ENCODE measurements around the gene MRRF. TPM values are rescaled to one million over a fixed set of nuclear protein-coding genes. Genes with fewer than 3 reads are reported as not detected.

MRRF gene
- total RNA-seq, 4 donors from 2014 or later, result 23.5 to 44.7 (median 38.9) TPM

DNA sequence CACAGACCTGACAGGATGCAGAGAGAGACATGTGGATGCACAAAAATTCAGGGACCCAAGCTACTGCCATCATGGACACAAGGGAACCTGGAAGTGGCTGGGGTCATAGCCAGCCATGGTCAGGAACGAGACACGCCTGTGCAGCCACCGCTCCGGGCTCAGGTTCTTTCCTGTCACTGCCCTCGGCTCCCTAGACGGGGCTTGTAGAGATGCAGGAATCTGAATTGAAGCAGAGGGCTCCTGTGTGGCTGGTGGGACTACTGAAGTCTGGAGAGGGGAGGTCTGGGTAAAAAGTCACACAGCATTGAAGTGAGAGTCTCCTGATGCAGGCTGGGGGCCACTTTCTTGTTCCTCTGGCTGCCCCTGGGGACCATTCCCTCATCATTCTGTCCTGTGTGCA is 73.9 kb downstream of the MRRF start:
- intact Hi-C loops (cut with DNase I; ENCODE audit: low total_unique reads), result no loop called here
- H3K4me3 ChIP-seq, result no peak overlapping the region
- H3K36me3 ChIP-seq, result no peaks in the 10 kb centered on the region
- DNase-seq, result no peak
- no peaks in the 10 kb centered on the region for H3K4me1 ChIP-seq
- no peak overlapping the region for H3K27ac ChIP-seq
- no peaks in the 10 kb centered on the region for H3K9me3 ChIP-seq
- no peaks in the 10 kb centered on the region for H3K27me3 ChIP-seq
- TF ChIP-seq POLR2A (IDR thresholded peaks at IDR 0.05), result no peak

DNA sequence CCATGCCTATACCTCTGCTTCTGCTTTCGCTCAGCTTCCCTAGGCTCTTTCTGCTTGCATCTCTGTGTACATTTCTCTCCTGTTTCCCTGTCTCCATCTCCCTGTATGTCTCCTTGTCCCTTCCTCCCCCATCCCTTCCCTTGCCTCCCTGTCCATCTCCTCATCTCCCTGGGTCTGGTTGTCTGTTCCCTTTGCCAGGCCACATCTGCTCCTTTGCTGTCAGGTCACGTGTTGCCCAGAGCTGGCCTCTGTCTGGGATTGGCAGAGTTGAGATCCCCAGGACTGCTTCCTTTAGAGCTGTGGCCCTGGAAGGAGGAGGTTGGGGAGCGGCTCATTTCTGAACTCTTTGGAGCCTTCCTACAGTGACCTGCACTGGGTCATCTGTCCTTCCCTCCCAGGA is 74.3 kb downstream of the MRRF start:
- no peaks in the 10 kb centered on the region for H3K36me3 ChIP-seq
- no peak overlapping the region for H3K4me3 ChIP-seq
- TF ChIP-seq, protein P1, sequence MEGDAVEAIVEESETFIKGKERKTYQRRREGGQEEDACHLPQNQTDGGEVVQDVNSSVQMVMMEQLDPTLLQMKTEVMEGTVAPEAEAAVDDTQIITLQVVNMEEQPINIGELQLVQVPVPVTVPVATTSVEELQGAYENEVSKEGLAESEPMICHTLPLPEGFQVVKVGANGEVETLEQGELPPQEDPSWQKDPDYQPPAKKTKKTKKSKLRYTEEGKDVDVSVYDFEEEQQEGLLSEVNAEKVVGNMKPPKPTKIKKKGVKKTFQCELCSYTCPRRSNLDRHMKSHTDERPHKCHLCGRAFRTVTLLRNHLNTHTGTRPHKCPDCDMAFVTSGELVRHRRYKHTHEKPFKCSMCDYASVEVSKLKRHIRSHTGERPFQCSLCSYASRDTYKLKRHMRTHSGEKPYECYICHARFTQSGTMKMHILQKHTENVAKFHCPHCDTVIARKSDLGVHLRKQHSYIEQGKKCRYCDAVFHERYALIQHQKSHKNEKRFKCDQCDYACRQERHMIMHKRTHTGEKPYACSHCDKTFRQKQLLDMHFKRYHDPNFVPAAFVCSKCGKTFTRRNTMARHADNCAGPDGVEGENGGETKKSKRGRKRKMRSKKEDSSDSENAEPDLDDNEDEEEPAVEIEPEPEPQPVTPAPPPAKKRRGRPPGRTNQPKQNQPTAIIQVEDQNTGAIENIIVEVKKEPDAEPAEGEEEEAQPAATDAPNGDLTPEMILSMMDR (IDR thresholded peaks at IDR 0.05), result no peak
- TF ChIP-seq POLR2A (IDR thresholded peaks at IDR 0.05), result no peak
- intact Hi-C loops (cut with DNase I; ENCODE audit: low total_unique reads), result no loop called here
- DNase-seq, result no peak
- H3K27me3 ChIP-seq, result no peaks in the 10 kb centered on the region
- H3K9me3 ChIP-seq, result no peaks in the 10 kb centered on the region
- no peaks in the 10 kb centered on the region for H3K4me1 ChIP-seq
- no peak overlapping the region for H3K27ac ChIP-seq

DNA sequence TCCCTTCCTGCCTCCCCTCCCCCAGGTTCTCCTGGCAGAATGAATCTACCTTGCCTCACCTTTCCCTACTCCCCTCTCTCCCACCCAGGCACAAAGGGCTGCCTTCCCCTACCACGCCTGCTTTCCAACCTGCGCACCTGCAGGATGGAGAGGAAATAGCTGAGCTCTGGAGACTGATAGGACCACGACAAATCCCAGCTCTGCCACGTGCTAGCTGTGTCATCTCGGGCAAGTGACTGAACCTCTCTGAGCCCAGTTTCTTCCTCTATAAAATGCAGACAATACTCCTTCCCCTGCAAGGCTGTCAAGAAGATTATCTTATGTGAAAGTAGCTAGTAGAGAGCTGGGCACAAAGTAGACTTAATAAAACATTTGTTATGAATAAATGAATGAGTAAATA is 74.9 kb downstream of the MRRF start:
- Histone ChIP-seq H3K9me3 (no peaks in the 10 kb centered on the region), H3K4me1 (no peaks in the 10 kb centered on the region), H3K36me3 (no peaks in the 10 kb centered on the region), H3K27me3 (no peaks in the 10 kb centered on the region), H3K27ac (no peak overlapping the region), H3K4me3 (no peak overlapping the region)
- no peak for TF ChIP-seq POLR2A (IDR thresholded peaks at IDR 0.05)
- TF ChIP-seq, protein P1 (IDR thresholded peaks at IDR 0.05), result no peak
- DNase-seq, result no peak
- intact Hi-C loops (cut with DNase I; ENCODE audit: low total_unique reads), result no loop called here

DNA sequence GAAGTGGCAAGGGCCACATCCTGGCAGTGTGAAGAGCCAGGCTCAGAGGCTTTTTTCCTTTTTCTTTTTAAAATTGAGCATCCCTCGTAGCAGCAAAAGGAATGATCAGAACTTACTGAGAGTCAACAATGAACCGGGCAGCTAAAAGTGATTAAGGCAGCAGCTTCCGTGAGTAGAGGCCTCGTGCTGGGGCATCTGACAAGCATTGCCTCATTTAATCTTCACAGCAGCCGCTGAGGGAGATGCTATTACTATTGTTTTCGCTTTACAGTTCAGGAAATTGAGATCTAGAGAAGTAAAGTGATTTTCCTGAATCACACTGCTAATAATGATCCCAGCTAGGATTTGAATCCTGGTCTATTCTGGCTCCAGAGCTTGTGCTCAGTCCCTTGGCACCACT is 75.5 kb downstream of the MRRF start:
- no peak for DNase-seq
- H3K27me3 ChIP-seq, result no peaks in the 10 kb centered on the region
- intact Hi-C loops (cut with DNase I; ENCODE audit: low total_unique reads), result no loop called here
- no peaks in the 10 kb centered on the region for H3K9me3 ChIP-seq
- H3K36me3 ChIP-seq, result no peaks in the 10 kb centered on the region
- H3K4me1 ChIP-seq, result no peaks in the 10 kb centered on the region
- no peak overlapping the region for H3K27ac ChIP-seq
- TF ChIP-seq POLR2A (IDR thresholded peaks at IDR 0.05), result no peak
- TF ChIP-seq, protein P1 (IDR thresholded peaks at IDR 0.05), result no peak
- H3K4me3 ChIP-seq, result no peak overlapping the region

DNA sequence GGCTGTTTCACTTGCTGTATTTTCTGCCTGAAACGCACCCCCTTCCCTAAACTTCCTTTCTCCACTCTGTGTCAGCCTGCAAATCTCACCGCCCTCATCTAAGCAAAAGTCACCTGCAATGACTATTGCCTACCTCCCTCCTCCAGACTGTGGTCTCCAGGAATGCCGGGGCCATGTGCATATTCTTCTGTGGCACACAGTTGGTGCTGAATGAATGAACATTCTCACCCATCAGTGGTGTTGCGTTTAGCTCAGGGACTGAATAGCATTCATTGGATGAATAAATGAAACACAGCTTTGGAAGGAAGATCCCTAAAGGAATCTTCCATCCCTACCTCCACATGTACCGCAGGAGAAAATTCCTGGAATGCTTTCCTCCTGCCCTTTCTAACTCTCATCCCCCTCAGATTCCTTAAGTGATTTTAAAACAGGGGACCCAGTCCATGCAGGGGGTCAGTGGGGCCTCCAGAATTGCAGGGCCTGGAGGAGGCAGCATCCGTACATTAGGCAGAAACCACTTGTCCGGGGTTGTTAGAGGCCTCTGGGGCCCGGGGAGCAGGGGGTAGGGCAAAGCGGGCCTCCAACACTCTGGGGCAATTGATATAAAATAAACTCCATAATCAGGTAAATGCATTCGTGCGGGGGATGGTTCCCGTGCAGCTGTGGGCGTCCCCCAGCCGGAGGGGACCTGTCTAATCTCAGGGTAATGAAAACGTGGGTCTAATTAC is 77.8 kb downstream of the MRRF start:
- no peaks in the 10 kb centered on the region for H3K27me3 ChIP-seq
- H3K4me1 ChIP-seq, result peaks cover 0 to under 1% of the 10 kb centered on the region in 2 donors
- intact Hi-C loops (cut with DNase I; ENCODE audit: low total_unique reads), result no loop called here

More for the DNA sequence above, 77.8 kb downstream of the MRRF start:
- Histone ChIP-seq H3K36me3 (no peaks in the 10 kb centered on the region), H3K4me3 (no peak overlapping the region), H3K27ac (no peak overlapping the region), H3K9me3 (no peaks in the 10 kb centered on the region)
- TF ChIP-seq, protein P1 (IDR thresholded peaks at IDR 0.05), result no peak
- TF ChIP-seq POLR2A (IDR thresholded peaks at IDR 0.05), result no peak
- no peak for DNase-seq

Data from uterus (tissue), 4 donors.